HFFc6 (cell line): ENCODE data around the gene PAX3. TPM values are rescaled to one million over a fixed set of nuclear protein-coding genes. Genes with fewer than 3 reads are reported as not detected.
A peak's percentile ranks its signal among the peaks of the same experiment; 100 is the strongest.

Source experiments
- DNase-seq: peaks from one replicate; pipeline ENCODE4 v3.0.0-alpha.2; 2018
- H3K27ac Mint-ChIP-seq: 2 replicates; pipeline ENCODE4 v1.8.0; 2020; ENCODE audit warnings: mild to moderate bottlenecking, mixed read lengths
- H3K27me3 Mint-ChIP-seq: 2 replicates; pipeline ENCODE4 v1.8.0; 2021; ENCODE audit warnings: mild to moderate bottlenecking, moderate library complexity, mixed read lengths; ENCODE audit not compliant: insufficient read depth
- H3K36me3 Mint-ChIP-seq: 2 replicates; pipeline ENCODE4 v1.8.0; 2021; ENCODE audit warnings: low read depth, mixed read lengths
- H3K4me1 Mint-ChIP-seq: 2 replicates; pipeline ENCODE4 v1.8.0; 2020; ENCODE audit warnings: low read depth, mixed read lengths
- H3K4me3 Mint-ChIP-seq: 2 replicates; pipeline ENCODE4 v1.8.0; 2020; ENCODE audit warnings: mild to moderate bottlenecking, moderate library complexity, mixed read lengths
- H3K9me3 Mint-ChIP-seq: 2 replicates; pipeline ENCODE4 v1.8.0; 2020; ENCODE audit warnings: mild to moderate bottlenecking, mixed read lengths
- CTCF ChIP-seq: fragments of 200-600 bp; sonication (generic); IDR thresholded peaks from 2 replicates; pipeline ENCODE4 v1.5.0; 2021; ENCODE audit warnings: antibody characterized with exemption, mild to moderate bottlenecking
- total RNA-seq, 6 experiments: library from RNA; stranded (reverse); fragmentation: NEBNext Ultra II Directional; extraction: Animal tissue kit (Norgen Biotek cat#: 25700); gene quantifications; 2 replicates in 1 of 6; 3 replicates in 5 of 6; pipeline ENCODE4 v1.2.3, GENCODE V29; 2021

The PAX3 gene
- total RNA-seq, 6 experiments from 2014 or later = 13.2 to 20.7 (median 16.4) TPM

DNA sequence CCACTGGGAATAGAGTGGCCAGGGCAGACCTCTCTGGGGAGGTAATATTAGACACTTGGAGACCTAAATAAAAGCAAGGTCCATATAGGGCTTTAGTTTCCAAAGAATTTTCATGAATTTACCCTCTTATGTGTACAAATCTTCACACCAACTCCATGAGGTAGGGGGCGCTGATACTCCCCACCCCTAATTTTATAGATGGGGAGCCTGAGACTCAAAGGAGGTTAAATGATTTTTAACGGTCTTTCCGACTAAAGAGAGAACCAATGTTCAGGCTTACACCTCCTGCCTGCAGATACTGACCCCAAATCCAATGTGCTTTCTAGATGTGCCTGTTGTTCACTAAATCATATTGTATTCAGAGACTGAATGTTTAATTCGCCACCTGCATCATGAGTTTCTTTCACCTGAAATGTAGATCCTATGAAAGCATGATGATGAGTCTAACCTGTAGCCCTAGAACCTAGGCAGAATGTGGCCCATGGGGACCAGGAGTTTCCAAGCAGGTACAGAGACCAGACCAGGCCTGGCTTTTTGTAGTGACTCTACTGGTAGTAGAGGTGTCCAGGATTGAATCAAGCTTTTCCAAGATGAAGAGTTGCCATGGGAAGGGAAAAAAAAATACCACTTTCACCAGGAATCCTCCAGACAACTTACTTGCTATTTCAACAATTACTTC, 16.8 kb upstream of the PAX3 start:
- H3K27ac Mint-ChIP-seq = no peak overlapping the region
- H3K36me3 Mint-ChIP-seq = no peaks in the 10 kb centered on the region; the same call in 1 of the 2 replicates
- peaks cover 37% of the 10 kb centered on the region for H3K27me3 Mint-ChIP-seq
- no peak overlapping the region for H3K4me3 Mint-ChIP-seq
- peak; percentile 62 for TF ChIP-seq CTCF
- DNase-seq = no peak
- H3K4me1 Mint-ChIP-seq = peaks cover 17% of the 10 kb centered on the region
- H3K9me3 Mint-ChIP-seq = no peaks in the 10 kb centered on the region

- no peaks in the 10 kb centered on the region; the same call in 1 of the 2 replicates for H3K36me3 Mint-ChIP-seq
- peaks cover 19% of the 10 kb centered on the region for H3K4me1 Mint-ChIP-seq
- no peak overlapping the region for H3K27ac Mint-ChIP-seq
- no peaks in the 10 kb centered on the region for H3K9me3 Mint-ChIP-seq
- no peak for TF ChIP-seq CTCF
- H3K27me3 Mint-ChIP-seq = peaks cover 41% of the 10 kb centered on the region
- H3K4me3 Mint-ChIP-seq = no peak overlapping the region
- no peak for DNase-seq
Observed at GRCh38 chr2:222313816-222314215, 15.0 kb upstream of the PAX3 start.

DNA sequence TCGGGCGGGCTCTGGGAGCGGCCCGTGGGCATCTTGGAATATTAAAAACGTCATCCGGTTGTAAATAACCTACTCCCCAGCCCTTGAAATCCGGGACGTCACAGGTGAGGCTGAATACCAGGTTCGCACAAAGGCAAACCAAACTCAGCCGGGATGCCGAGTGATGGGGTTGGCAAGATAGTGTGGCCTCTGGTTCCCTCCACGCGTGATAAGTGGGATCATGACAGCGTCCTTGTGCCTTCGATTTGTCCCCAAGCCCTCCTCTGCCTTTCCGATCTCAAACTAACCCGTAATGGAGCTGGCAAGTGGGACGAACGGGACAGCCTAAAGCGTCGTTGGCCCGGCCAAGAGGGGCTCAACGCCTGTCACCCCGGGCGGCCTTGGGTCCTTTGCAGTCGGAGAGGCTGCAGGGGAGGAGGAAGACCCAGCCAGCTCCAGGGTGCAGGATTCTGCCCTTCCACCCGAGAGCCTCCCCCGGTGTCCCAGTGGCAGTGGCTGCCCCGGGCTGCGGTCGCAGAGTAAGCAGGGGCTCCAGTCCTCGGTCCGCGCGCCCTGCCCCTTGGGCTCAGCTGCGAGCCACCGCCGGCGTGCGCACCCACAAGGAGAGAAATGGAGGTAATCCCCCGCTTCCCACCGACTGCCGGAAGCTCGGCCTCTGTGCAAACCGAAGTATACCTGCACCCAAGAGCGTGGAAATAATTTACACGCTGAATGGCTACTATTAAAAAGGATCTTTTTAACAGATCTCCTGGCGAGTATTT, 13.4 kb upstream of the PAX3 start:
- no peaks in the 10 kb centered on the region; the same call in 1 of the 2 replicates for H3K36me3 Mint-ChIP-seq
- peaks cover 56% of the 10 kb centered on the region for H3K27me3 Mint-ChIP-seq
- TF ChIP-seq CTCF = no peak
- no peaks in the 10 kb centered on the region for H3K9me3 Mint-ChIP-seq
- H3K4me3 Mint-ChIP-seq = no peak overlapping the region
- peaks cover 23% of the 10 kb centered on the region for H3K4me1 Mint-ChIP-seq
- no peak overlapping the region for H3K27ac Mint-ChIP-seq
- DNase-seq = no peak

- peaks cover 30% of the 10 kb centered on the region for H3K4me1 Mint-ChIP-seq
- no peak for DNase-seq
- no peak overlapping the region for H3K27ac Mint-ChIP-seq
- no peaks in the 10 kb centered on the region; the same call in 1 of the 2 replicates for H3K36me3 Mint-ChIP-seq
- TF ChIP-seq CTCF = no peak
- no peaks in the 10 kb centered on the region for H3K9me3 Mint-ChIP-seq
- H3K27me3 Mint-ChIP-seq = peaks cover 57% of the 10 kb centered on the region
- peak overlapping the region; percentile 34 for H3K4me3 Mint-ChIP-seq
Observed at GRCh38 chr2:222311319-222311977, 12.7 kb upstream of the PAX3 start.

- no peaks in the 10 kb centered on the region for H3K9me3 Mint-ChIP-seq
- H3K36me3 Mint-ChIP-seq = no peaks in the 10 kb centered on the region; the same call in 1 of the 2 replicates
- peak overlapping the region; percentile 34 for H3K4me3 Mint-ChIP-seq
- no peak overlapping the region for H3K27ac Mint-ChIP-seq
- peaks cover 60% of the 10 kb centered on the region for H3K27me3 Mint-ChIP-seq
- TF ChIP-seq CTCF = no peak
- peaks cover 36% of the 10 kb centered on the region for H3K4me1 Mint-ChIP-seq
- no peak for DNase-seq
Observed at GRCh38 chr2:222310747-222311318, 12.0 kb upstream of the PAX3 start.
